GM12801 (cell line): ENCODE results near the gene LRMDA.

ENCODE experiments used
- CTCF ChIP-seq: IDR thresholded peaks from one replicate; pipeline ENCODE4 v1.5.1; 2011; ENCODE audit warnings: control low read depth; ENCODE audit not compliant: insufficient read length; ENCODE audit errors: extremely low read depth

The LRMDA gene

GRCh38 chr10:76466836-76467503 is 1035.5 kb downstream of the LRMDA start:
- no peak for TF ChIP-seq CTCF

GRCh38 chr10:76469675-76470074 is 1038.3 kb downstream of the LRMDA start:
- no peak for TF ChIP-seq CTCF

GRCh38 chr10:76479103-76479790 is 1047.8 kb downstream of the LRMDA start:
- no peak for TF ChIP-seq CTCF

- no peak for TF ChIP-seq CTCF
Observed at GRCh38 chr10:76481178-76481577, 1049.8 kb downstream of the LRMDA start.

- TF ChIP-seq CTCF: no peak
Observed at GRCh38 chr10:76487582-76487981, 1056.2 kb downstream of the LRMDA start.

- no peak for TF ChIP-seq CTCF
Observed at GRCh38 chr10:76488602-76489001, 1057.2 kb downstream of the LRMDA start.

- TF ChIP-seq CTCF: no peak
Observed at GRCh38 chr10:76491216-76491615, 1059.8 kb downstream of the LRMDA start.
